ENCODE data around the gene FBXL15.

The FBXL15 gene

GRCh38 chr10:102409604-102410428 lies 10.8 kb upstream of the FBXL15 start:
- peak overlapping the region; percentile 41 for H3K4me3 ChIP-seq (ENCODE audit: low read length)
- peaks cover 1% of the 10 kb centered on the region for H3K36me3 ChIP-seq (ENCODE audit: insufficient read depth, low read length)
- peaks cover 61% of the 10 kb centered on the region for H3K4me1 ChIP-seq (ENCODE audit: insufficient read depth, low read length)
- no peaks in the 10 kb centered on the region for H3K27me3 ChIP-seq (ENCODE audit: insufficient read depth, low read length)
- H3K9me3 ChIP-seq (ENCODE audit: low read length), result no peaks in the 10 kb centered on the region
- H2AFZ ChIP-seq (ENCODE audit: low read depth, low read length), result no peak overlapping the region

GRCh38 chr10:102410429-102411073 lies 10.1 kb upstream of the FBXL15 start:
- Histone ChIP-seq H3K4me3 (ENCODE audit: low read length) (no peak overlapping the region), H3K4me1 (ENCODE audit: insufficient read depth, low read length) (peaks cover 65% of the 10 kb centered on the region), H2AFZ (ENCODE audit: low read depth, low read length) (no peak overlapping the region), H3K27me3 (ENCODE audit: insufficient read depth, low read length) (no peaks in the 10 kb centered on the region), H3K36me3 (ENCODE audit: insufficient read depth, low read length) (no peaks in the 10 kb centered on the region), H3K9me3 (ENCODE audit: low read length) (no peaks in the 10 kb centered on the region)

GRCh38 chr10:102411341-102412255 lies 9.0 kb upstream of the FBXL15 start:
- Histone ChIP-seq H3K4me1 (ENCODE audit: insufficient read depth, low read length) (peaks cover 67% of the 10 kb centered on the region), H3K27me3 (ENCODE audit: insufficient read depth, low read length) (no peaks in the 10 kb centered on the region)

GRCh38 chr10:102412293-102412692 lies 8.3 kb upstream of the FBXL15 start:
- H3K4me3 ChIP-seq (ENCODE audit: low read length), result no peak overlapping the region
- no peak overlapping the region for H2AFZ ChIP-seq (ENCODE audit: low read depth, low read length)
- no peaks in the 10 kb centered on the region for H3K36me3 ChIP-seq (ENCODE audit: insufficient read depth, low read length)
- peaks cover 67% of the 10 kb centered on the region for H3K4me1 ChIP-seq (ENCODE audit: insufficient read depth, low read length)
- no peaks in the 10 kb centered on the region for H3K27me3 ChIP-seq (ENCODE audit: insufficient read depth, low read length)
- no peaks in the 10 kb centered on the region for H3K9me3 ChIP-seq (ENCODE audit: low read length)

More at GRCh38 chr10:102411341-102412255, 9.0 kb upstream of the FBXL15 start:
- Histone ChIP-seq H2AFZ (ENCODE audit: low read depth, low read length) (no peak overlapping the region), H3K9me3 (ENCODE audit: low read length) (no peaks in the 10 kb centered on the region), H3K36me3 (ENCODE audit: insufficient read depth, low read length) (no peaks in the 10 kb centered on the region), H3K4me3 (ENCODE audit: low read length) (no peak overlapping the region)

- Histone ChIP-seq H3K27me3 (ENCODE audit: insufficient read depth, low read length) (no peaks in the 10 kb centered on the region), H3K4me3 (ENCODE audit: low read length) (no peak overlapping the region), H3K36me3 (ENCODE audit: insufficient read depth, low read length) (no peaks in the 10 kb centered on the region), H3K9me3 (ENCODE audit: low read length) (no peaks in the 10 kb centered on the region), H3K4me1 (ENCODE audit: insufficient read depth, low read length) (peaks cover 68% of the 10 kb centered on the region), H2AFZ (ENCODE audit: low read depth, low read length) (no peak overlapping the region)
Measured at GRCh38 chr10:102413053-102413705, 7.5 kb upstream of the FBXL15 start.

- no peaks in the 10 kb centered on the region for H3K36me3 ChIP-seq (ENCODE audit: insufficient read depth, low read length)
- H2AFZ ChIP-seq (ENCODE audit: low read depth, low read length), result no peak overlapping the region
- H3K9me3 ChIP-seq (ENCODE audit: low read length), result no peaks in the 10 kb centered on the region
- no peak overlapping the region for H3K4me3 ChIP-seq (ENCODE audit: low read length)
- no peaks in the 10 kb centered on the region for H3K27me3 ChIP-seq (ENCODE audit: insufficient read depth, low read length)
- H3K4me1 ChIP-seq (ENCODE audit: insufficient read depth, low read length), result peaks cover 72% of the 10 kb centered on the region
Measured at GRCh38 chr10:102413806-102414561, 6.7 kb upstream of the FBXL15 start.

- Histone ChIP-seq H3K9me3 (ENCODE audit: low read length) (no peaks in the 10 kb centered on the region), H3K4me1 (ENCODE audit: insufficient read depth, low read length) (peaks cover 70% of the 10 kb centered on the region), H3K4me3 (ENCODE audit: low read length) (no peak overlapping the region), H3K27me3 (ENCODE audit: insufficient read depth, low read length) (no peaks in the 10 kb centered on the region), H2AFZ (ENCODE audit: low read depth, low read length) (no peak overlapping the region), H3K36me3 (ENCODE audit: insufficient read depth, low read length) (no peaks in the 10 kb centered on the region)
Measured at GRCh38 chr10:102414749-102415148, 5.9 kb upstream of the FBXL15 start.

GRCh38 chr10:102416283-102416682 lies 4.4 kb upstream of the FBXL15 start:
- Histone ChIP-seq H3K36me3 (ENCODE audit: insufficient read depth, low read length) (no peaks in the 10 kb centered on the region), H2AFZ (ENCODE audit: low read depth, low read length) (no peak overlapping the region), H3K4me1 (ENCODE audit: insufficient read depth, low read length) (peaks cover 61% of the 10 kb centered on the region), H3K27me3 (ENCODE audit: insufficient read depth, low read length) (no peaks in the 10 kb centered on the region), H3K4me3 (ENCODE audit: low read length) (no peak overlapping the region), H3K9me3 (ENCODE audit: low read length) (no peaks in the 10 kb centered on the region)

GRCh38 chr10:102416695-102417094 lies 3.9 kb upstream of the FBXL15 start:
- Histone ChIP-seq H2AFZ (ENCODE audit: low read depth, low read length) (no peak overlapping the region), H3K36me3 (ENCODE audit: insufficient read depth, low read length) (no peaks in the 10 kb centered on the region), H3K4me3 (ENCODE audit: low read length) (no peak overlapping the region), H3K4me1 (ENCODE audit: insufficient read depth, low read length) (peaks cover 60% of the 10 kb centered on the region), H3K9me3 (ENCODE audit: low read length) (no peaks in the 10 kb centered on the region), H3K27me3 (ENCODE audit: insufficient read depth, low read length) (no peaks in the 10 kb centered on the region)

GRCh38 chr10:102418622-102419268 lies 1.9 kb upstream of the FBXL15 start, which contains the start of gene PSD:
Gene PSD (minus strand): TSS chr10:102418785. CDS start chr10:102417038, 1,747 bp downstream.
- peaks cover 49% of the 10 kb centered on the region for H3K4me1 ChIP-seq (ENCODE audit: insufficient read depth, low read length)
- H3K36me3 ChIP-seq (ENCODE audit: insufficient read depth, low read length), result peaks cover 9% of the 10 kb centered on the region

GRCh38 chr10:102419269-102420180 lies 1.1 kb upstream of the FBXL15 start:
- Histone ChIP-seq H3K9me3 (ENCODE audit: low read length) (no peaks in the 10 kb centered on the region), H2AFZ (ENCODE audit: low read depth, low read length) (peak overlapping the region; percentile 27), H3K4me3 (ENCODE audit: low read length) (peak overlapping the region; percentile 82), H3K27me3 (ENCODE audit: insufficient read depth, low read length) (no peaks in the 10 kb centered on the region), H3K36me3 (ENCODE audit: insufficient read depth, low read length) (peaks cover 16% of the 10 kb centered on the region), H3K4me1 (ENCODE audit: insufficient read depth, low read length) (peaks cover 41% of the 10 kb centered on the region)

More at GRCh38 chr10:102418622-102419268, 1.9 kb upstream of the FBXL15 start, which contains the start of gene PSD:
- peak within 1 kb of the TSS; percentile 27 for H2AFZ ChIP-seq (ENCODE audit: low read depth, low read length)
- no peaks in the 10 kb centered on the region for H3K9me3 ChIP-seq (ENCODE audit: low read length)
- H3K27me3 ChIP-seq (ENCODE audit: insufficient read depth, low read length), result no peaks in the 10 kb centered on the region
- peak within 1 kb of the TSS; percentile 82 for H3K4me3 ChIP-seq (ENCODE audit: low read length)

All from neuron (in vitro differentiated cells).